Gastrocnemius medialis (tissue), 4 donors: ENCODE results near the gene ARMC3. TPM values are rescaled to one million over a fixed set of nuclear protein-coding genes. Genes with fewer than 3 reads are reported as not detected.

Experiments used
- ATAC-seq, 2 donors: fragments of 150-250 bp; one replicate each; pipeline ENCODE4 v1.9.1; 2016
- DNase-seq, 2 donors: peaks; one replicate each; pipeline ENCODE4 v3.0.0-alpha.2; 2019
- H3K27ac ChIP-seq, 4 donors: fragments of 200-600 bp; sonication (generic); 1 replicate in 1 of 4; 2 replicates in 3 of 4; pipeline ENCODE4 v1.5.1; 2016 to 2018; ENCODE audit warnings: mild to moderate bottlenecking in 2 of 4, moderate library complexity in 1 of 4
- H3K27me3 ChIP-seq, 3 donors: fragments of 200-600 bp; sonication (generic) in 2 of 3; 1 replicate in 1 of 3; 2 replicates in 2 of 3; pipeline versions ENCODE4 v1.5.1 to v1.6.0; 2016 to 2019; ENCODE audit warnings: mild to moderate bottlenecking in 1 of 3, moderate library complexity in 1 of 3
- H3K36me3 ChIP-seq, 2 donors: fragments of 200-600 bp; sonication (generic) in 1 of 2; one replicate each; pipeline ENCODE4 v1.5.1; 2017 to 2018
- H3K4me1 ChIP-seq, 2 donors: fragments of 200-600 bp; sonication (generic) in 1 of 2; one replicate each; pipeline ENCODE4 v1.5.1; 2016 to 2017; ENCODE audit warnings: mild to moderate bottlenecking in 2 of 2
- H3K4me3 ChIP-seq, 4 donors: fragments of 200-600 bp; sonication (generic) in 3 of 4; 1 replicate in 1 of 4; 2 replicates in 3 of 4; pipeline ENCODE4 v1.5.1; 2016 to 2019; ENCODE audit warnings: mild to moderate bottlenecking in 2 of 4
- H3K9me3 ChIP-seq, 3 donors: fragments of 200-600 bp; sonication (generic) in 2 of 3; 1 replicate in 1 of 3; 2 replicates in 2 of 3; pipeline ENCODE4 v1.5.1; 2016 to 2019
- POLR2A ChIP-seq, 2 donors: fragments of 450-650 bp; IDR thresholded peaks; one replicate each; pipeline ENCODE4 v1.6.1; 2017; ENCODE audit warnings: antibody characterized with exemption in 2 of 2, mild to moderate bottlenecking in 2 of 2, moderate library complexity in 2 of 2
- in situ Hi-C, 4 donors: fragments of 200-750 bp; cut with MboI; loops; one replicate each; pipeline versions ENCODE4 v1.15.0 to v1.8.0; 2017; ENCODE audit warnings: low sequenced_read_pairs in 4 of 4
- intact Hi-C: fragments of 100-400 bp; cut with DNase I; formaldehyde crosslinking; loops from one replicate; pipeline ENCODE4 v1.15.1; 2023; ENCODE audit warnings: low total_unique reads
- total RNA-seq, 4 donors: library from RNA; depleted of rRNA; stranded (reverse); fragments of >200 nt; gene quantifications; one replicate each; pipeline versions ENCODE4 v1.1.0 to v1.2.3, GENCODE V29; 2016
- TF ChIP-seq, protein P1 (sequence below), 5 experiments: fragments of 450-650 bp in 3 of 5; fragments of 200-600 bp in 2 of 5; sonication (generic) in 2 of 5; IDR thresholded peaks in 4 of 5; conservative IDR thresholded peaks in 1 of 5; 1 replicate in 4 of 5; 2 replicates in 1 of 5; pipeline ENCODE4 v1.5.1; 2016 to 2019; ENCODE audit warnings: antibody characterized with exemption in 5 of 5, mild to moderate bottlenecking in 3 of 5, moderate library complexity in 3 of 5

ARMC3 gene
- total RNA-seq, 4 donors from 2014 or later: not detected

DNA sequence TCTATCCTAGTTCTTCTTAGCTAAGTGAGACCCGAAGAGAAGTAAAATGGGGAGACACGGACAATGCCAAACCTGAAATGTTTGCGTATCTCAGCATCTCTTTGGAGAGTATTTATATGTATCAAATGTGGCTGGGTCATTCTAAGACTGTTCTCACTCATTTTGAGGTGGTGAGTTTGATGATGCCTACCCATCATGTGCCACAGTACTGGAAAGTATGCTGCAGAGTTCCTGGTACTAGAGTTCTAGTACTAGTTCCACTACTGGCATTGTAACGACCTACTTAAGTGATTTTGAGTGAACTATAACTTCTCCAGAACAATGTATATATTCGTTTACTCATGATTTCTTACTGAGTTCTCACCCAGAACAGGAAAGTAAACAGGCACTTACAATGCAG, 41.9 kb downstream of the ARMC3 start:
- no peaks in the 10 kb centered on the region for H3K36me3 ChIP-seq
- DNase-seq: no peak
- no peak for ATAC-seq
- H3K9me3 ChIP-seq: no peaks in the 10 kb centered on the region
- no peak overlapping the region for H3K27ac ChIP-seq
- TF ChIP-seq POLR2A (IDR thresholded peaks at IDR 0.05): no peak
- TF ChIP-seq, protein P1, sequence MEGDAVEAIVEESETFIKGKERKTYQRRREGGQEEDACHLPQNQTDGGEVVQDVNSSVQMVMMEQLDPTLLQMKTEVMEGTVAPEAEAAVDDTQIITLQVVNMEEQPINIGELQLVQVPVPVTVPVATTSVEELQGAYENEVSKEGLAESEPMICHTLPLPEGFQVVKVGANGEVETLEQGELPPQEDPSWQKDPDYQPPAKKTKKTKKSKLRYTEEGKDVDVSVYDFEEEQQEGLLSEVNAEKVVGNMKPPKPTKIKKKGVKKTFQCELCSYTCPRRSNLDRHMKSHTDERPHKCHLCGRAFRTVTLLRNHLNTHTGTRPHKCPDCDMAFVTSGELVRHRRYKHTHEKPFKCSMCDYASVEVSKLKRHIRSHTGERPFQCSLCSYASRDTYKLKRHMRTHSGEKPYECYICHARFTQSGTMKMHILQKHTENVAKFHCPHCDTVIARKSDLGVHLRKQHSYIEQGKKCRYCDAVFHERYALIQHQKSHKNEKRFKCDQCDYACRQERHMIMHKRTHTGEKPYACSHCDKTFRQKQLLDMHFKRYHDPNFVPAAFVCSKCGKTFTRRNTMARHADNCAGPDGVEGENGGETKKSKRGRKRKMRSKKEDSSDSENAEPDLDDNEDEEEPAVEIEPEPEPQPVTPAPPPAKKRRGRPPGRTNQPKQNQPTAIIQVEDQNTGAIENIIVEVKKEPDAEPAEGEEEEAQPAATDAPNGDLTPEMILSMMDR (IDR thresholded peaks at IDR 0.05 in 4 of 5, conservative IDR thresholded peaks at IDR 0.05 in 1 of 5): no peak
- intact Hi-C loops (no loop called here), in situ Hi-C loops (no loop called here)
- H3K27me3 ChIP-seq: no peaks in the 10 kb centered on the region
- no peak overlapping the region for H3K4me3 ChIP-seq
- H3K4me1 ChIP-seq: no peaks in the 10 kb centered on the region

DNA sequence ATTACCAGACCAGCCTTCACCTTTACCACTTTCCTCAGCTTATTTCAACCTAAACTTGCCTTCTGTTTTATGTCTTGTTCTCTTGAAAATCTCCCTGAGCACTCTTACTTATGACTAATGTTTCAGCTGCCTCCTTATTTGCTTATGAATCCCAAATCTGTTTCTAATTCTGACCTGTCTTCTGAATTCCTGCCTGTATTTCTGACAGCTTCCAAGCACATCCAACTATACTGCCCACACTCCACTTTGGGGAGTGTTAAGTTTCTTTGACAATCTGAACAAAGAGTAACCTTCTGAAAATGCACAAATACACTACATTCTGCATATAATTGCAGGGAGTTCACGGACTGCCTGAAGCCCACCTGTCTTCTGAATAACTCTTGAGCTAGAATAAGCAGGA, 48.7 kb downstream of the ARMC3 start:
- H3K27me3 ChIP-seq: no peaks in the 10 kb centered on the region
- intact Hi-C loops (no loop called here), in situ Hi-C loops (loop anchor here (25.0 kb wide), 4 partner anchors 389 to 1489 kb away; no protein-coding TSS in a partner anchor)
- ATAC-seq (no peak), DNase-seq (no peak)
- no peak for TF ChIP-seq POLR2A (IDR thresholded peaks at IDR 0.05)
- TF ChIP-seq, protein P1 (IDR thresholded peaks at IDR 0.05 in 4 of 5, conservative IDR thresholded peaks at IDR 0.05 in 1 of 5): no peak
- no peaks in the 10 kb centered on the region for H3K9me3 ChIP-seq
- no peaks in the 10 kb centered on the region for H3K4me1 ChIP-seq
- H3K27ac ChIP-seq: no peak overlapping the region
- no peaks in the 10 kb centered on the region for H3K36me3 ChIP-seq
- no peak overlapping the region for H3K4me3 ChIP-seq

DNA sequence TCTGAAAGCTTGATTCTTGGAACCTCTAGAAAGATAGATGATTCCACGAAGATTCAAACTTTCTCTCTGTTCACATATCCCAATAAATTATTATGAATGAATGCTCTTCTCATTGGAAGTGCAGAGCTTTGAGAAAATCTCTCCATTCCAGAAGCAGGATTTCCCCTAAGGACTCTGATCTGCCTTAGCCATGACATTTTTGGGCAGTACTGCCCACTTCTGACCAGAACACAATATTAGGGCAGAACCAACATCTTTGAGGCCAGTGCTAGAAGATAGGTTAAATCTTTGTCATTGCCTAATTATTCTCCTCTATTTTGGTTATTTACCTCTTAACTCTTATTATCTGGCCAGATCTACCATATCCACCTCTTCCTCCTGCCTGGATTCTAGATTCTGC, 49.9 kb downstream of the ARMC3 start:
- no peaks in the 10 kb centered on the region for H3K9me3 ChIP-seq
- intact Hi-C loops: no loop called here
- no peaks in the 10 kb centered on the region for H3K27me3 ChIP-seq
- no peak for TF ChIP-seq POLR2A (IDR thresholded peaks at IDR 0.05)
- TF ChIP-seq, protein P1 (IDR thresholded peaks at IDR 0.05 in 4 of 5, conservative IDR thresholded peaks at IDR 0.05 in 1 of 5): no peak
- no peak for DNase-seq
- H3K4me3 ChIP-seq: no peak overlapping the region
- no peaks in the 10 kb centered on the region for H3K4me1 ChIP-seq
- no peak overlapping the region for H3K27ac ChIP-seq
- no peaks in the 10 kb centered on the region for H3K36me3 ChIP-seq
- in situ Hi-C loops: loop anchor here (25.0 kb wide), 4 partner anchors 390 to 1490 kb away; no protein-coding TSS in a partner anchor
- ATAC-seq: no peak

DNA sequence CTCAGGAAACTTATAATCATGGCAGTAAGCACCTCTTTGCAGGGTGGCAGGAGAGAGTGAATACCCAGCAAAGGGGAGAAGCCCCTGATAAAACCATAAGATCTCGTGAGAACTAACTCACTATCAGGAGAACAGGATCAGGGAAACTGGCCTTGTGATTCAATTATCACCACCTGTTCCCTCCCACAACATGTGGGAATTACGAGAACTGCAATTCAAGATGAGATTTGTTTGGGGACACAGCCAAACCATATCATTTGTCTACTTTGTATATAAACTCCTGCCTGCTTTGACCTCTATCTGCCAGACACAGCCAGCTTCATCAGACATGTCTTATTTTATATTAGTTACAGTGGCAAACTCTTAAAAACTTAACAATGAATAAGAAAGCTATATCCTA, 50.4 kb downstream of the ARMC3 start:
- Histone ChIP-seq H3K9me3 (no peaks in the 10 kb centered on the region), H3K27ac (no peak overlapping the region), H3K27me3 (no peaks in the 10 kb centered on the region), H3K4me1 (no peaks in the 10 kb centered on the region), H3K36me3 (no peaks in the 10 kb centered on the region), H3K4me3 (no peak overlapping the region)
- in situ Hi-C loops (loop anchor here (25.0 kb wide), 4 partner anchors 391 to 1491 kb away; no protein-coding TSS in a partner anchor), intact Hi-C loops (no loop called here)
- DNase-seq: no peak
- TF ChIP-seq POLR2A (IDR thresholded peaks at IDR 0.05): no peak
- TF ChIP-seq, protein P1 (IDR thresholded peaks at IDR 0.05 in 4 of 5, conservative IDR thresholded peaks at IDR 0.05 in 1 of 5): no peak
- no peak for ATAC-seq

DNA sequence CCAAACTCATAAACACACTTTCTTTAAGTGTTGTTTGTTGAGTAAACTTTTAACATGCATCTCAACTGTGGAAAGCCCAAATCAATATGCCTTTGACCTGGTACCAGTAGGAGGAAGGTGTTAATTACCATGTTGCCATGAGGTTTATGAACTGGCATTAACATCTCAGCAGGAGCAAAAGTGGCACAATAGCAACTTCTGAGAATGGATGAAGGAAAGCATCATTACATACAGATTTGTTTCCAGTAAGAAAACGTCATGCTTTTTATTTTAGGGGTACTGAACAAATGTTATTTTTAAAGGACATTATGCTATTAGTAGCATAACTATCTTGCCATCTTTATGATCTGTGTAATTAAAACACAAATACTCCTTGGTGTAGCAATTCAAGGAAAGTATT, 51.1 kb downstream of the ARMC3 start:
- TF ChIP-seq POLR2A (IDR thresholded peaks at IDR 0.05): no peak
- Histone ChIP-seq H3K36me3 (no peaks in the 10 kb centered on the region), H3K4me3 (no peak overlapping the region), H3K4me1 (no peaks in the 10 kb centered on the region), H3K27me3 (no peaks in the 10 kb centered on the region), H3K27ac (no peak overlapping the region), H3K9me3 (no peaks in the 10 kb centered on the region)
- in situ Hi-C loops (loop anchor here (25.0 kb wide), 4 partner anchors 392 to 1492 kb away; no protein-coding TSS in a partner anchor), intact Hi-C loops (no loop called here)
- ATAC-seq (no peak), DNase-seq (no peak)
